Measurements from ENCODE around the gene EML4. TPM values are rescaled to one million over a fixed set of nuclear protein-coding genes. Genes with fewer than 3 reads are reported as not detected.

The EML4 gene
- total RNA-seq, 3 donors from 2014 or later (not counting 1 experiment from before 2014, with no cell fraction given), result 88.4 to 136 (median 91.5) TPM

DNA sequence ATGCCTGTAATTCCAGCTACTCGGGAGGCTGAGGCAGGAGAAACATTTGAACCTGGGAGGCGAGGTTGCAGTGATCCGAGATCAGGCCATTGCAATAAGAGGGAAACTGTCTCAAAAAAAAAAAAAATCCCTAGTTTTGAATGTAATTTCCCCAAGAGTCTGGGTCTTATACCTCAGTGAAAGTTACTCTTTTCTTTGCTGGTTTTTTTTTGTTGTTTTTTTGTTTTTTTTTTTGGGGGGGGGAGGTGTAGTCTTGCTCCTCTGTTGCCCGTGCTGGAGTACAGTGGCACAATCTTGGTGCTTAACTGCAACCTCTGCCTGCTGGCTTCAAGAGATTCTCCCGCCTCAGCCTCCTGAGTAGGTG, 22.8 kb downstream of the EML4 start:
- no peak overlapping the region for H3K27ac Mint-ChIP-seq
- no peaks in the 10 kb centered on the region for H3K27me3 Mint-ChIP-seq (ENCODE audit: low read depth in 2 of 2)
- ATAC-seq (no peak), DNase-seq (no peak)
- TF ChIP-seq, protein P1, sequence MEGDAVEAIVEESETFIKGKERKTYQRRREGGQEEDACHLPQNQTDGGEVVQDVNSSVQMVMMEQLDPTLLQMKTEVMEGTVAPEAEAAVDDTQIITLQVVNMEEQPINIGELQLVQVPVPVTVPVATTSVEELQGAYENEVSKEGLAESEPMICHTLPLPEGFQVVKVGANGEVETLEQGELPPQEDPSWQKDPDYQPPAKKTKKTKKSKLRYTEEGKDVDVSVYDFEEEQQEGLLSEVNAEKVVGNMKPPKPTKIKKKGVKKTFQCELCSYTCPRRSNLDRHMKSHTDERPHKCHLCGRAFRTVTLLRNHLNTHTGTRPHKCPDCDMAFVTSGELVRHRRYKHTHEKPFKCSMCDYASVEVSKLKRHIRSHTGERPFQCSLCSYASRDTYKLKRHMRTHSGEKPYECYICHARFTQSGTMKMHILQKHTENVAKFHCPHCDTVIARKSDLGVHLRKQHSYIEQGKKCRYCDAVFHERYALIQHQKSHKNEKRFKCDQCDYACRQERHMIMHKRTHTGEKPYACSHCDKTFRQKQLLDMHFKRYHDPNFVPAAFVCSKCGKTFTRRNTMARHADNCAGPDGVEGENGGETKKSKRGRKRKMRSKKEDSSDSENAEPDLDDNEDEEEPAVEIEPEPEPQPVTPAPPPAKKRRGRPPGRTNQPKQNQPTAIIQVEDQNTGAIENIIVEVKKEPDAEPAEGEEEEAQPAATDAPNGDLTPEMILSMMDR (IDR thresholded peaks at IDR 0.05), result no peak
- peaks cover 23 to 26% of the 10 kb centered on the region in 2 donors for H3K4me1 Mint-ChIP-seq
- Histone ChIP-seq H3K9me3 (ENCODE audit: control insufficient read depth, insufficient read depth, low read length) (no peaks in the 10 kb centered on the region), H3K27me3 (ENCODE audit: control insufficient read depth, insufficient read depth, low read length) (no peaks in the 10 kb centered on the region), H3K4me3 (ENCODE audit: low read length) (no peak overlapping the region), H3K4me1 (ENCODE audit: control insufficient read depth, insufficient read depth, low read length) (peaks cover 10% of the 10 kb centered on the region), H3K27ac (ENCODE audit: low read length) (no peak overlapping the region), H3K36me3 (ENCODE audit: control insufficient read depth, insufficient read depth, low read length) (no peaks in the 10 kb centered on the region)
- no peaks in the 10 kb centered on the region for H3K9me3 Mint-ChIP-seq
- intact Hi-C loops (cut with micrococcal nuclease), result no loop called here
- WGBS (ENCODE audit: insufficient coverage), result 91% methylated on average over 5 of the region's 5 CpGs
- no peak overlapping the region for H3K4me3 Mint-ChIP-seq
- H3K36me3 Mint-ChIP-seq, result no peaks in the 10 kb centered on the region

GRCh38 chr2:42192652-42193566, 23.8 kb downstream of the EML4 start:
- ATAC-seq (peak in 1 of 3 donors; percentile 23), DNase-seq (peak in 1 of 2 donors; percentile 26)
- Histone ChIP-seq H3K9me3 (ENCODE audit: control insufficient read depth, insufficient read depth, low read length) (no peaks in the 10 kb centered on the region), H3K4me1 (ENCODE audit: control insufficient read depth, insufficient read depth, low read length) (peaks cover 12% of the 10 kb centered on the region), H3K27me3 (ENCODE audit: control insufficient read depth, insufficient read depth, low read length) (no peaks in the 10 kb centered on the region), H3K27ac (ENCODE audit: low read length) (no peak overlapping the region), H3K4me3 (ENCODE audit: low read length) (no peak overlapping the region), H3K36me3 (ENCODE audit: control insufficient read depth, insufficient read depth, low read length) (no peaks in the 10 kb centered on the region)
- H3K9me3 Mint-ChIP-seq, result no peaks in the 10 kb centered on the region
- no peaks in the 10 kb centered on the region for H3K27me3 Mint-ChIP-seq (ENCODE audit: low read depth in 2 of 2)
- intact Hi-C loops (cut with micrococcal nuclease), result no loop called here
- 69% methylated on average over 3 of the region's 3 CpGs for WGBS (ENCODE audit: insufficient coverage)
- no peak overlapping the region for H3K27ac Mint-ChIP-seq
- H3K36me3 Mint-ChIP-seq, result no peaks in the 10 kb centered on the region
- TF ChIP-seq, protein P1 (IDR thresholded peaks at IDR 0.05), result no peak
- H3K4me3 Mint-ChIP-seq, result no peak overlapping the region
- peaks cover 26 to 27% of the 10 kb centered on the region in 2 donors for H3K4me1 Mint-ChIP-seq

DNA sequence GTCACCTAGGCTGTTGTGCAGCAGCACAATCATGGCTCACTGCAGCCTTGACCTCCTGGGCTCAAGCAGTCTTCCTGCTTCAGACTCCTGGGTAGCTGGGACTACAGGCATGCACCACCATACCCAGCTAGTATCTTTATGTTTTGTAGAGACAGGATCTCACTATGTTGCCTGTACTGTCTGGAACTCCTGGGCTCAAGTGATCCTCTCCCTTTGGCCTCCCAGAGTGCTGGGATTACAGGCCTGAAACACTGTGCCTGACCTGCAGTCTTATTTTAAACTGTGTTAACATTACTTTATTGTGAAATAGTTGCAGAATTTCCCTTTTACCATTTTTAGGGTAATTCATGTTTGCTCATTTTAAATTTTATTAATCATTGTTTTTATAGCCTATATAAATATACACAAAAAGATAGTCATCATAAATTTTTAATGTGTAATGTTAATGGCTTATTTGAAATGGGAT, 24.6 kb downstream of the EML4 start:
- ATAC-seq, result no peak
- Mint-ChIP-seq H3K27ac (no peak overlapping the region), H3K9me3 (no peaks in the 10 kb centered on the region), H3K36me3 (no peaks in the 10 kb centered on the region), H3K4me3 (no peak overlapping the region), H3K4me1 (peaks cover 34 to 36% of the 10 kb centered on the region in 2 donors), H3K27me3 (ENCODE audit: low read depth in 2 of 2) (no peaks in the 10 kb centered on the region)
- no peak for DNase-seq
- TF ChIP-seq, protein P1 (IDR thresholded peaks at IDR 0.05), result no peak
- H3K4me3 ChIP-seq (ENCODE audit: low read length), result no peak overlapping the region
- no peak overlapping the region for H3K27ac ChIP-seq (ENCODE audit: low read length)
- intact Hi-C loops (cut with micrococcal nuclease), result no loop called here
- H3K9me3 ChIP-seq (ENCODE audit: control insufficient read depth, insufficient read depth, low read length), result no peaks in the 10 kb centered on the region
- peaks cover 12% of the 10 kb centered on the region for H3K4me1 ChIP-seq (ENCODE audit: control insufficient read depth, insufficient read depth, low read length)
- H3K27me3 ChIP-seq (ENCODE audit: control insufficient read depth, insufficient read depth, low read length), result no peaks in the 10 kb centered on the region
- H3K36me3 ChIP-seq (ENCODE audit: control insufficient read depth, insufficient read depth, low read length), result no peaks in the 10 kb centered on the region

Data from natural killer cell (primary cell).